Measurements from ENCODE around the gene SDK1.

DNA sequence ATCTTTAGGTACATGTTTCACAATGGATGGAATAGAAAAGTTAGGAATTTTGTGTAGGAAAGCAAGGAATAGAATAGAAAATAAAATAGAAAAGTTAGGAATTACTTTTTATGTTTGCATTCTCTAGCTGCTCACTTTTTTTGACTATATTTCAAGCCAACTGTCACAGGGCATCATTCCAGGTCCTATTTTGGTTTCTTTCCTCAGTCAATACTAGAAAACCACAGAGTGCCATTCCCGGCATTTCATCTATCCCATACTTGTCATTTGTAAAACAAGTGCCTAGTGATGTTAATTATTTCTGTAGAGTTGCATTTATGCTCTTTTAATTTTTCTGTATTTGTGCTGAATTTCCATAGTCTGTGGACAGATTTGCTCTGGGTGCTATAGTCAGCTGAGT lies 66.2 kb downstream of the SDK1 start:
- no peak for TF ChIP-seq POLR2A (IDR thresholded peaks at IDR 0.05)
- TF ChIP-seq, protein P1, sequence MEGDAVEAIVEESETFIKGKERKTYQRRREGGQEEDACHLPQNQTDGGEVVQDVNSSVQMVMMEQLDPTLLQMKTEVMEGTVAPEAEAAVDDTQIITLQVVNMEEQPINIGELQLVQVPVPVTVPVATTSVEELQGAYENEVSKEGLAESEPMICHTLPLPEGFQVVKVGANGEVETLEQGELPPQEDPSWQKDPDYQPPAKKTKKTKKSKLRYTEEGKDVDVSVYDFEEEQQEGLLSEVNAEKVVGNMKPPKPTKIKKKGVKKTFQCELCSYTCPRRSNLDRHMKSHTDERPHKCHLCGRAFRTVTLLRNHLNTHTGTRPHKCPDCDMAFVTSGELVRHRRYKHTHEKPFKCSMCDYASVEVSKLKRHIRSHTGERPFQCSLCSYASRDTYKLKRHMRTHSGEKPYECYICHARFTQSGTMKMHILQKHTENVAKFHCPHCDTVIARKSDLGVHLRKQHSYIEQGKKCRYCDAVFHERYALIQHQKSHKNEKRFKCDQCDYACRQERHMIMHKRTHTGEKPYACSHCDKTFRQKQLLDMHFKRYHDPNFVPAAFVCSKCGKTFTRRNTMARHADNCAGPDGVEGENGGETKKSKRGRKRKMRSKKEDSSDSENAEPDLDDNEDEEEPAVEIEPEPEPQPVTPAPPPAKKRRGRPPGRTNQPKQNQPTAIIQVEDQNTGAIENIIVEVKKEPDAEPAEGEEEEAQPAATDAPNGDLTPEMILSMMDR (IDR thresholded peaks at IDR 0.05): no peak
- no peak for TF ChIP-seq POLR2AphosphoS5 (IDR thresholded peaks at IDR 0.05)
- no peak for TF ChIP-seq EP300 (IDR thresholded peaks at IDR 0.05)
